GM18511 (cell line): ENCODE results near the gene FER1L5.

Experiments used
- ATAC-seq: cut with Tn5 transposase; IDR thresholded peaks from one replicate; pipeline ENCODE4 v1.9.1; 2021; ENCODE audit warnings: mild to moderate bottlenecking, moderate library complexity; ENCODE audit not compliant: unreplicated experiment

FER1L5 gene

DNA sequence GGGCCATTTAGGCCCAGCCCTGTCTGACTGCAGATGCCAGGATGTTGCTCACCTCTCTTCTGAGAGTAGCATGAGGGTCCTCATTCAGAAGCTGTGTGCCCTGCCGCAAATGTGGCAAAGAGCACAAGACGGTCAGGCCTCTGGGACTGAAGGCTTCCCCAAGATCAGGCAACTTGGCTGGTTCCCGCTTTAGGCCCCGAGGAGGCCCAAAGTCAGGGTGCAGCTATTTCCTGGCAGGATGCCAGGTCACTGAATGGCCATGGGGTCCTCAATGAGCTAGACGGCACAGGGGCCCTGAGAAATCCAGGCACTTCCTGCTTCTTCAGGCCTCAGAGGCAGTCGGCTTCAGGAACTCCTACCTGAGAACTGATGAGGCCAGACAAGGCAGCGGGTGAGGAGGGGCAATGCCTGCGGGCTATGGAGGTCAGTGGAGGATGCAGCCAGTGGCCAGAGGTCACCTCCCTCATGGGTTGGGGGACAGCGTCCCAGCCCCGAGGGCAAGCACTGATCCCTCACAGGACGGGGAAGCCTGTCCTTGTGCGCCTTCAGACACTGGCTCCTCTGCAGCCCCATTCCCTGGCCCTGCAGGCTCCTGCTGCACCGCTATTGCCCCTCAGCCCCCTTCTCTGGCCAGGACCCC, 52.4 kb downstream of the FER1L5 start:
- ATAC-seq, result no peak

- ATAC-seq, result no peak
Observed at GRCh38 chr2:96695602-96696001, 53.0 kb downstream of the FER1L5 start.

- ATAC-seq, result no peak
Observed at GRCh38 chr2:96697476-96697875, 54.9 kb downstream of the FER1L5 start.

DNA sequence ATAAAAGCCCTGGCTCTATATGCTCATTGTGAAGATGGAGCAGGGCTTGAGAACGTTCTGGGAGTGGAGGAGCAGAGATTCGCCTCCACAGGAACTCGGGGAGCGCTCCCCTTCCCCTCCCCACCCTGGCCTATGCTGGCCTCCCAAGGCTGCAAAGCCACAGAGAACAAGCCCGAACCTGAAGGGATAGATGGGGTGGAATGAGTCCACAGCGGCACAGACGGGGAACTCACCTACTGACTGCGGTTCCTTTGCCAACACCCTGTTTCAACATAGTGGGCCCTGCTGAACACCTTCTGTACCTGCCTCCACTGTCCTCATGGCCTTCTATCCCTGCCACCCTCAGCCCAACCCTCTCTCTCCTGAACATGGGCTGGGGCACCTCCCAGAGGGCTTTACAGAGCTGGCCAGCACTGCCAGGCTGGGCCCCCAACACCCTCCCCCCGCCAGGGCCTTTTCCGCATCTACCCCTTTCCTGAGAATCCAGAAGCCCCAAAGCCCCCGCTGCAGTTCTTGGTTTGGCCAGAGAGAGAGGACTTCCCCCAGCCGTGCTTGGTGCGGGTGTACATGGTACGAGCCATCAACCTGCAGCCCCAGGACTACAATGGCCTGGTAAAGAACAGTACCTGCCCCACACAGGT, 55.8 kb downstream of the FER1L5 start:
- no peak for ATAC-seq

DNA sequence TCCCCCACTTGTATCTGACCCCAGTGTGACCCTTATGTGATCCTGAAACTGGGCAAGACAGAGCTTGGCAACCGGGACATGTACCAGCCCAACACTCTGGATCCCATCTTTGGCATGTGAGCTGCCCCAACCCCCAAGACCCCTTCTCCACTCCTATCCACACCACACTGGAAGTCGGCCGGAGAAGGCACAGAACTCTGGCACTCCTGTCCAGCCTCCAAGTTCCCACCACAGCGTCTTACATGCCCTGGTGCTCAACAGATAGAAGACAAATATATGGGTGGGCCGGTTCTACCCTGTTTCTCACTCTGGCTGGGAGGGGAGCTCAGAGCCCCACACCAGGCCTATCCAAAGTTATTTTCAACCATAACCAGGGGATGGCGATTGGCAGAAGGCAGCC, 56.5 kb downstream of the FER1L5 start:
- no peak for ATAC-seq

DNA sequence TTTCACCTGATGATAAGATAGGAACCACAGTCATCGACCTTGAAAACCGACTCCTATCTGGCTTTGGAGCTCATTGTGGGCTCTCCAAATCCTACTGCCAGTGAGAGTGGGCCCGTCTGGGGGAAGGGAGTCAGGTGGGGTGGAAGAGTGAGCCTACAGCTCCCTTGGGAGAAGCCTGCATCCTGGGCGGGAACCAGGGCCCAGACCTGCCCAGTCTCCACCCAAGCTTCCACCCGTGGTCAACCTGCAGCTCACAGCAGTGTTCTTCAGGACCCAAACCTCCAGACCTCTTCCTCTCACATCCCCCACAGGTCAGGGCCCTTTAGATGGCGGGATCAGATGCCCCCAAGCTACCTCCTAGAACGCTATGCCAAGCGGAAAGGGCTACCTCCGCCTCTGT, 57.1 kb downstream of the FER1L5 start:
- no peak for ATAC-seq

- no peak for ATAC-seq
Observed at GRCh38 chr2:96700086-96700485, 57.5 kb downstream of the FER1L5 start.

DNA sequence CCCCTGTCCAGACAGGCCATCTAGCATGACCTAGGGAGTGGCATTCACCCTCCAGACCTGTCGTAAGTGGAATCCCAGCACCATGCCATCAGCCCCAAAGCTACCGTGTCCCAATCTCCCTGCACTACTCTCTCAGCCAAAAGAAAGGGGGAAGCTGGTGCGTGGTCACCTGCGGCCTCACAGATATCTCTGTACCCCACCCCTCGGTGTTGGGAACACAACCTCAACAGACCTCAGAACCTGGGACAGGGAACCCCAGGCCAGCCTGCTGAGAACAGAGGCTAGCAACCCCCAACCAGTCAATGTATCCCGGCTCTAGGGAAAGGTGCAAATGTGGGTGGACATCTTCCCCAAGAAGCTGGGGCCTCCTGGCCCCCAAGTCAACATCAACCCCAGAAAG, 59.1 kb downstream of the FER1L5 start:
- no peak for ATAC-seq

GRCh38 chr2:96702098-96702785, 59.7 kb downstream of the FER1L5 start:
- ATAC-seq, result no peak

DNA sequence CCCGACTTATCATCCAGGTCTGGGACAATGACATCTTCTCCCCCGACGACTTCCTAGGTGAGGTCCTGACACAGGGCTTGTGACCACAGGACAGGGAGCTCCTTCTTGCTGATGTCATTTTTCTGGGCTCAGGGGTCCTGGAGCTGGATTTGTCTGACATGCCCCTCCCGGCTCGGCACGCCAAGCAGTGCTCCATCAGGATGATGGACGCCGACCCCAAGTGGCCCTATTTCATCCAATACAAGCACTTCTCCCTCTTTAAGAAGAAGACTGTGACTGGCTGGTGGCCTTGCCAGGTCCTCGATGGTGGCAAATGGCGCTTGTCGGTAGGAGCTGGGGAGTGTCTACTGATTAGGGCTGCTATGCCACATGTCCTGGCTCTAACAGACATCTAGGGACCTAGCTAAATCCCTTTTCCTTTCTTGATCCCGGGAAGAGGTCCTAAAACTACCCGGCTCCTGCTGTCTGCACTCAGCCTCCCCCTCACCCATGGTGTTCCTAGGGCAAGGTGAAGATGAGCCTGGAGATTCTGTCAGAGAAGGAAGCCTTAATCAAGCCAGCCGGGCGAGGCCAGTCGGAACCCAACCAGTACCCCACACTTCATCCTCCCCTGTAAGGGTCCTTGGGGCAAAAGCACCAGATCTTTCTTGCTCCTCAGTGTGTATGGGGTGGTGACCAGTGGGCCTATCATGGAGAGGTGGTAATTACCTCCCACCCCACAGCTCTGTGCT, 60.6 kb downstream of the FER1L5 start:
- ATAC-seq, result no peak

DNA sequence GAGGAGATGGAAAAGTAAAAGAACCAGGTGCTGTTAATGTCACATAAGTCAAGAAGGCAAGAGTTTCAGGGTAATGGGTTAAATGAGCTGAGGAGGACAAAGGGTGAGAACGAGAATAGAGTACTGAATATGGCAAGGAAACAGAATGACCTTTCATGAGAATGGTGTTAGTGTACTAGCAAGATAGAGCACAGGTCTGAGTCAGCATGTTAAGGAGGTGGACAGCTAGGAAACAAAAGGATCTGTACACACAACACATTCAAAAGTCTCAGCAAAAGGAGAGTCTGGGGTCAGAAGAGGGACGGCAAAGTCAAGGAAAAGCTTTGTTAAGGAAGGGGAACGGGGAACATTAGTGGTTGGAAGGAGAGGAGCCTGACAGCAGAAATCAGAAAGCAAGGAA, 68.4 kb downstream of the FER1L5 start:
- ATAC-seq, result no peak

- ATAC-seq, result no peak
Observed at GRCh38 chr2:96715658-96716057, 73.1 kb downstream of the FER1L5 start.

GRCh38 chr2:96716388-96716787, 73.8 kb downstream of the FER1L5 start:
- no peak for ATAC-seq

DNA sequence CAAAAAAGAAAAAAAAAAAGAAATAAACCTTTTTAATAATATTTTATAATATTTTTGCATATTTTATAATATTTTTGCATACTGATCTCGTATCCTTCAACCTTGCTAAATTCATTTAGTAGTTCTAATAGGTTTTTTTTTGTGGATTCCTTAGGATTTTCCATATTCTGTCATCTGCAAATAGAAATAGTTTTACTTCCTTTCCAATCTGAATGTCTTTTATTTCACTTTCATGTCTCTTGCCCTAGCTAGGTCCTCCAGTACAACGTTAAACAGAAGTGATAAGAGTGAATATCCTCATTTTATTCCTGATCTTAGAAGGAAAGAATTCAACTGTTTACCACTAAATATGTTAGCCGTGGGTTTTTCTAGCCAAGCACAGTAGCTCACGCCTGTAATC, 83.6 kb downstream of the FER1L5 start:
- no peak for ATAC-seq

DNA sequence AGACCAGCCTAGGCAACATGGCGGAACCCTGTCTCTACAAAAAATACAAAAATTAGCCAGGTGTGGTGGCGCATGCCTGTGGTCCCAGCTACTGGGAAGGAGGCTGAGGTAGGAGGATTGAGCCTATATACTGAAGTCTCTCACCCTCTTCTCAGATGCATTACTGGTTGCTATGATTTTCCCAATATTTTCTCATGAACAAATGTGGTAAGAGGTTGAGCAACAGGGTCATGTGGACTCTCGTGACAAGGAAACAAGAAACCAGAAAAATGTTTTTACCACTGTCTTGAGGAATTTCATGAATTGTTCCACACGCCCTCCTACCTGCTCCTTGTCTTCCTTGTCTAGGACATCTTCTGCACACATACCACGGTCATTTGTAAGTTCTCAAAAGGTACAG, 84.9 kb downstream of the FER1L5 start:
- ATAC-seq, result no peak

DNA sequence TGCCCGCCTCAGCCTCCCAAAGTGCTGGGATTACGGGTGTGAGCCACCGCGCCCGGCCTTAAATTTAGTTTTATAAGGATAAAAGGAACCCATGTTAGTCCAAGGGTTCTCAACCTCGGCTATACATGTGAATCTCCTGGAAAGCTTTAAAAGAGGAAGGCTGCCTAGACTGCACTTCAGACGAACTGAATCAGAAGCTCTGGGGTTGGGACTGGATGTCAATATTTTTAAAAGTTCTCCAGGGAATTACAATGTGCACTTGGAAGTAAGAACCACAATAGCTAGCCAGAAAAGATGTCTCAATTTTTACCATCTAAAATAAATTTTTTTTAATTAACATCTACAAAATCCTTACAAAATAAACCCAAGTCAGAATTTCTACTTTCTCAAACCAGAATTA, 87.2 kb downstream of the FER1L5 start:
- no peak for ATAC-seq

DNA sequence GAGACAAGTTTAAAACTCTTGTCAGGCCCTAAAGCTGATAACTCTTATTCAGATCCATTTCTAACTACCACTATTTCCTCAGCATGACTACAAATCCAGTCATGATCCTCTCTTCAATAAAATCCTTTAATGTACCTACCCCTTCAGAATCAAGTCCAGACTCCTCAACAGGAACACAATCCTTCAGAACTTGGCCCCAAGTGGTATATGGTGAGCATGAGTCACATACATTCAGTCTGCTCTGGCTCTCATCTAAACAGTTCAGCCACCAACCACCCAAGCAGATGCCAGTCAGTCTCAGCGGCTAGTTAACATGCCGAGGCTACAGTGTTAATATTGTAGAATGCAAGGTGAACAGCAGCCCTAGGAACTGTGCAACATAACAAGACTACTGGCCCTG, 87.6 kb downstream of the FER1L5 start:
- no peak for ATAC-seq

GRCh38 chr2:96733931-96734330, 91.4 kb downstream of the FER1L5 start:
- ATAC-seq, result no peak

DNA sequence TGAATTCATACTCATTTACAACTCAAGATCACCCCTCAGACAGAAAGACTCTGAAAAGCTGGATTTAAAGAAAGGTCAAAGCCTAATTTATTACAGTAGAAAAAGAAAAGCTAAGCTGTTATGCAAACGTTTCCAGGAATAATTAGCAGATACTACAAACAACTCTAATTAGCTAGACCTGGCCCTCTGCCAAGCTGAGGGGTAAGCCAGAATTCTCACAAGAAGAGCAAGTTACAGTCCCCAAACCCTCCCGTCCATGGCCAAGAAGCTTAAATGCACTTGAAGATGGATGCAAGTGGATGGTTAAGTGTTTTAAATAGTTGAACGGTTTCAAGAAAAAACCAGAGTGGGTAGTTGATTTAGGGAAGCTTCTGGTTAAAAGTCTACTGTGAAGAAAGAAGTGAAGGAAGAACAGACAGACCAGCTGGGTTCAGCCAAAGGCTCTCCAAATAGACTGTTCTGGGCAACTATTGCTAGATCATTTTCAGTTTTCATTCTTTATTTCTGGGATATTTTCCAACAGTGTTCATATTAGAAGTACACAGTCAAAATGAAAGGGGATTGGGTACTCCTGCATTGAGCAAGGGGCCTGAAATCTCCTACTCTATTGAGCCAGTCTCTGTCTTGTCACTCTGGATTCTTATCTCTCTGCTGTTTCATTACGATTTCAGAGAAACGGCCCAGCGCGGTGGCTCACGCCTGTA, 92.5 kb downstream of the FER1L5 start:
- no peak for ATAC-seq

DNA sequence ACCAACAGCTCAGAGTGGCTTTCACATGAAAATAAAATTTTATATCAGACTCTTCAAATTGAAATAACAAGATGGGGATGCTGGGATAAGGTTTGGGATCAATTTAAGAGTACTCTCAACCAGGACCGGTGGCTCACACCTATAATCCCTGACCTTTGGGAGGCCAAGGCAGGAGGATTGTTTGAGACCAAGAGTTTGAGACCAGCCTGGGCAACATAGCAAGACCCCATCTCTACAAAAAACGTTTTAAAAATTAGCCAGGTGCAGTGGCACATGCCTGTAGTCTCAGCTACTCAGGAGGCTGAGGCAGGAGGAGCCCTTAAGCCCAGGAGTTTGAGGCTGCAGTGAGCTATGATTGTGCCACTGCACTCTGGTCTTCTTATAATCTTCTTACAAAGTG, 94.7 kb downstream of the FER1L5 start:
- no peak for ATAC-seq

DNA sequence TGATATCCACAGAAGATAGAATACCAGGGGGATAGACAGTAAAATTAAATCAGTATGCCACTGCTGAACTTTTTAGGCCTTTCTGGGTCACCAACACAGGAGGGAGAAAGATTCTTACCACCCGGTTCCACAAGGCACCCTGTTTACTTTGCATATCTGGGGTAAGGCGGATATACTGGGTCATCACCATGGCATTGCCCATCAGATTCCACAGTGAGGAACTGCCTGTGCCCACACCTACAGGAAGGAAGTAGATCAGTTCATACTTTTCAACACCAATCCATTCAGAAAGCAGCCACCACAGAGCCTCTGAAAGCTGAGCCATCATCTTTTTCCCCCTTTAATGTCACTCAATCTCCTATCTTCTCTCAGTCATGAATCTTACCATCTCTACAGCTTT, 95.3 kb downstream of the FER1L5 start:
- no peak for ATAC-seq
